SK-N-SH treated with all-trans-retinoic acid at 6 μM for 48 hours (cell line): ENCODE measurements around the gene MREG.

ENCODE experiments used
- SNAI2 ChIP-seq: fragments of 250-450 bp; sonication (Bioruptor Pico); IDR thresholded peaks from 2 replicates; pipeline ENCODE4 v1.5.0; 2020; ENCODE audit warnings: mild to moderate bottlenecking, moderate library complexity
- TOX ChIP-seq: fragments of 250-450 bp; sonication (Bioruptor Pico); IDR thresholded peaks from 2 replicates; pipeline ENCODE4 v1.8.0; 2021; ENCODE audit warnings: mild to moderate bottlenecking, moderate library complexity, borderline replicate concordance
- ZFP3 ChIP-seq: fragments of 250-450 bp; sonication (Bioruptor Pico); IDR thresholded peaks from 2 replicates; pipeline ENCODE4 v1.5.0; 2020; ENCODE audit warnings: mild to moderate bottlenecking, moderate library complexity
- ZNF565 ChIP-seq: fragments of 450-650 bp; formaldehyde crosslinking; conservative IDR thresholded peaks from 2 replicates; pipeline ENCODE4 v1.5.0; 2020; ENCODE audit warnings: low read depth, mild to moderate bottlenecking, moderate library complexity
- ZNF70 ChIP-seq: fragments of 450-650 bp; formaldehyde crosslinking; IDR thresholded peaks from 2 replicates; pipeline ENCODE4 v1.5.0; 2020; ENCODE audit warnings: mild to moderate bottlenecking, moderate library complexity
- ZNF8 ChIP-seq: fragments of 450-650 bp; formaldehyde crosslinking; IDR thresholded peaks from 2 replicates; pipeline ENCODE4 v1.5.0; 2020; ENCODE audit warnings: mild to moderate bottlenecking, moderate library complexity
- TF ChIP-seq, protein P1 (sequence below): fragments of 250-450 bp; sonication (Bioruptor Pico); IDR thresholded peaks from 2 replicates; pipeline ENCODE4 v1.8.0; 2020; ENCODE audit warnings: mild to moderate bottlenecking, moderate library complexity, borderline replicate concordance
- TF ChIP-seq, protein P2 (sequence below): fragments of 250-450 bp; sonication (Bioruptor Pico); IDR thresholded peaks from 2 replicates; pipeline ENCODE4 v1.5.1; 2020; ENCODE audit warnings: low read depth, mild to moderate bottlenecking, moderate library complexity

DNA sequence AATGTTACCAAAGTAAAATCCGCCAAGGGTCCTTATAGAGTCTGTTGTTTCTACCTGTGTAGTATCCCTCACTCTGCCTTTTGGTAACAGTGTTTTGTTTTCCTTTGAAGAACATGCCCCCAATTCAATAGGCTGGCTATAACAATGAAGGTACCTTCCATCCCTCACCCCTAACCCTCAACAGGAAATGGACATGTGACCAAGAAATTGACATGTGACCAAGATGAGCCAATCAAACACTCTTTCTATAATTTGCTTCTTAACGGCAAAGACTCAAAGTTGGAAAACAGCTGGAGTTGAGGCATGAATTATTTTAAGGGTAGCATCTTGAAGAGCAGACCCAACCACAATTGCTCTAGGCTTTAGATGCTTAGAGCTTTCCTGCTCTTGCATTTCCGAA, 5.4 kb upstream of the MREG start:
- TF ChIP-seq, protein P1, sequence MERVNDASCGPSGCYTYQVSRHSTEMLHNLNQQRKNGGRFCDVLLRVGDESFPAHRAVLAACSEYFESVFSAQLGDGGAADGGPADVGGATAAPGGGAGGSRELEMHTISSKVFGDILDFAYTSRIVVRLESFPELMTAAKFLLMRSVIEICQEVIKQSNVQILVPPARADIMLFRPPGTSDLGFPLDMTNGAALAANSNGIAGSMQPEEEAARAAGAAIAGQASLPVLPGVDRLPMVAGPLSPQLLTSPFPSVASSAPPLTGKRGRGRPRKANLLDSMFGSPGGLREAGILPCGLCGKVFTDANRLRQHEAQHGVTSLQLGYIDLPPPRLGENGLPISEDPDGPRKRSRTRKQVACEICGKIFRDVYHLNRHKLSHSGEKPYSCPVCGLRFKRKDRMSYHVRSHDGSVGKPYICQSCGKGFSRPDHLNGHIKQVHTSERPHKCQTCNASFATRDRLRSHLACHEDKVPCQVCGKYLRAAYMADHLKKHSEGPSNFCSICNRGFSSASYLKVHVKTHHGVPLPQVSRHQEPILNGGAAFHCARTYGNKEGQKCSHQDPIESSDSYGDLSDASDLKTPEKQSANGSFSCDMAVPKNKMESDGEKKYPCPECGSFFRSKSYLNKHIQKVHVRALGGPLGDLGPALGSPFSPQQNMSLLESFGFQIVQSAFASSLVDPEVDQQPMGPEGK (CRISPR knock-in tag) = no peak
- TF ChIP-seq ZNF565 (no peak), ZNF8 (CRISPR knock-in tag) (no peak), ZFP3 (CRISPR knock-in tag) (no peak), ZNF70 (no peak), SNAI2 (CRISPR knock-in tag) (no peak), TOX (no peak)
- TF ChIP-seq, protein P2, sequence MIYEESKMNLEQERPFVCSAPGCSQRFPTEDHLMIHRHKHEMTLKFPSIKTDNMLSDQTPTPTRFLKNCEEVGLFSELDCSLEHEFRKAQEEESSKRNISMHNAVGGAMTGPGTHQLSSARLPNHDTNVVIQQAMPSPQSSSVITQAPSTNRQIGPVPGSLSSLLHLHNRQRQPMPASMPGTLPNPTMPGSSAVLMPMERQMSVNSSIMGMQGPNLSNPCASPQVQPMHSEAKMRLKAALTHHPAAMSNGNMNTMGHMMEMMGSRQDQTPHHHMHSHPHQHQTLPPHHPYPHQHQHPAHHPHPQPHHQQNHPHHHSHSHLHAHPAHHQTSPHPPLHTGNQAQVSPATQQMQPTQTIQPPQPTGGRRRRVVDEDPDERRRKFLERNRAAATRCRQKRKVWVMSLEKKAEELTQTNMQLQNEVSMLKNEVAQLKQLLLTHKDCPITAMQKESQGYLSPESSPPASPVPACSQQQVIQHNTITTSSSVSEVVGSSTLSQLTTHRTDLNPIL (CRISPR knock-in tag) = no peak
